GM18861 (cell line): ENCODE data around the gene CPA5.
"Not testable (repeated sequence)": the region's sequence is repeated elsewhere in the genome, so short reads cannot be mapped to it uniquely, and the experiment has no call there.

Experiments
- ATAC-seq: cut with Tn5 transposase; IDR thresholded peaks from one replicate; pipeline ENCODE4 v1.9.1; 2021; ENCODE audit not compliant: unreplicated experiment

Gene CPA5

DNA sequence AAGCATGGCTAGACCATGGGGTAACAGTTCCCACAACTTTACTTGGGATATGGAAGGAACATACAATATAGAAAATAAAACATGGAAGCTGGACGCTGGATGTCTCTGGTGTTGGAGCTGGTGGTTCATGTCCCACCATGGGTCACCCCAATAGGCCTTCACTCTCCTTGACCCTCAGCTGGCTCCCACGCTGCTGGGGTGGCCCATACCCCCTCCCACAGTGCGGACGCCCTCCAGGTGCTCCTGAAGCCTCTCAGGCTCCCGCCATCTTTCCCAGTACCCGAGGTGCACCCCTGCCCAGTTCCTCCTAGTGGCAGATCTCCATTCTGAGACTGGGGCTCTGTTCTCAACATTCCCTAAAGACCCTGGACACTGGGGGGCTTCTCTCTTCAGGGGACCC, 29.9 kb downstream of the CPA5 start:
- no peak for ATAC-seq

DNA sequence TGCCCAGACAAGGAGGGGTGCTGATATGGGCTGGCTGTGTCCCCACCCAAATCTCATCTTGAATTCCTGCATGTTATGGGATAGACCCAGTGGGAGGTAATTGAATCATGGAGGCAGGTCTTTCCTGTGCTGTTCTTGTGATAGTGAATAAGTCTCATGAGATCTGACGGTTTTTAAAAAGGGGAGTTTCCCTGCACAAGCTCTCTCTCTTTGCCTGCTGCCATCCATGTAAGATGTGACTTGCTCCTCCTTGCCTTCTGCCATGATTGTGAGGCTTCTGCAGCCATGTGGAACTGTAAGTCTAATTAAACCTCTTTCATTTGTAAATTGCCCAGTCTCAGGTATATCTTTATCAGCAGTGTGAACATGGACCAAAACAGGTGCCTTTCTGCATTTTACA, 31.8 kb downstream of the CPA5 start:
- ATAC-seq, result not testable (repeated sequence)

- no peak for ATAC-seq
Measured at GRCh38 chr7:130377178-130377577, 32.6 kb downstream of the CPA5 start.

DNA sequence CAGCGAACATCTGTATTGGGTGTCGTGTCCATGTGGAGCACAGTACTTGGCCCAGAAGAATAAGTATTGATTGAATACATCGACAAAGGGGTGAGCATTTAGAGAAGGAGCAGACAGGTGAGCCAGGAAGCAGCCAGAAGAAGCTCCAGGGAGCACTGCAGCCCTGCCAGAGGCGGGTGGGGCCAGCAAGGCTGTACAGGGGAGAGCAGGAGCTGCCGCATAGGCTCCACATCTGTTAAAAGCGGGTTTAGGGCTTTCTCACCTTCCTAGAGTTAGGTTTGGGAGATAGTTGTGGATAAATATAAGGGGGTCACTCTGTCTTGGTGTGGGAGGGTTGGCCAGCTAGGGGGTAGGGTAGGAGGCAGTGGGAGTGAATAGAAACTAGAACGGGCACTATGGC, 34.4 kb downstream of the CPA5 start:
- no peak for ATAC-seq

GRCh38 chr7:130379532-130379920, 34.9 kb downstream of the CPA5 start:
- ATAC-seq, result no peak

GRCh38 chr7:130379921-130380860, 35.6 kb downstream of the CPA5 start, which contains the start of gene CPA1:
CPA1 (plus strand) TSS chr7:130380494; CDS start chr7:130380521, 27 bp downstream.
- ATAC-seq, result no peak

- no peak for ATAC-seq
Measured at GRCh38 chr7:130380861-130381455, 36.3 kb downstream of the CPA5 start.

- no peak for ATAC-seq
Measured at GRCh38 chr7:130381468-130382312, 37.1 kb downstream of the CPA5 start.

GRCh38 chr7:130383187-130383980, 38.8 kb downstream of the CPA5 start:
- ATAC-seq, result no peak

- ATAC-seq, result no peak
Measured at GRCh38 chr7:130384371-130384801, 39.8 kb downstream of the CPA5 start.

DNA sequence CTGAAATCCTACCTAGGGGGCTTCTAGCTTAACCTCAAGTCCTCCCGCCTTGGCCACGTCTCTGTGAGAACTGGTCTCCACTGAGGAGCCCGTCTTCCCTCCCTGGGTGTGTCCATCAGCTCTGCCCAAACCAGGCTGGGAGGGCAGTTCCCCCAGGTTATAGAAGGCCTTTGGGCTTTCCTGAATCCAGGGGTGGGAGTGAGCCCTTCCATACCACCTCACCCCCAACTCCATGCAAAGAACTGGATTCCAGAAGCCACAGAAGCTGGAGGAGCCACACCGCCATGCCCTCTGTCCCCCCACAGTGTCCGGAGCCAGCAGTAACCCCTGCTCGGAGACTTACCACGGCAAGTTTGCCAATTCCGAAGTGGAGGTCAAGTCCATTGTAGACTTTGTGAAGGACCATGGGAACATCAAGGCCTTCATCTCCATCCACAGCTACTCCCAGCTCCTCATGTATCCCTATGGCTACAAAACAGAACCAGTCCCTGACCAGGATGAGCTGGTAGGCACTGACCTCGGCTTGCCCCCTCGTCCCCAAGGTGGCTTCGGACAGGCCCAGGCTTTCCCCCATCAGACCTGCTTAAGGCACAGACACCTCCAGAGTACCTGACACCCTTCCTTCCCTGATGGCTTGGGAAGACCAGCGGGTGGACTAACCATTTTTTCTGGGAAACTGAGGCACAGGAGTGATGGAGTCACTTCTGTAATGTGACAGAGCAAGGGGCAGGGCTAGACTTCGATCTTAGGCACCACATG, 40.4 kb downstream of the CPA5 start:
- ATAC-seq, result no peak

DNA sequence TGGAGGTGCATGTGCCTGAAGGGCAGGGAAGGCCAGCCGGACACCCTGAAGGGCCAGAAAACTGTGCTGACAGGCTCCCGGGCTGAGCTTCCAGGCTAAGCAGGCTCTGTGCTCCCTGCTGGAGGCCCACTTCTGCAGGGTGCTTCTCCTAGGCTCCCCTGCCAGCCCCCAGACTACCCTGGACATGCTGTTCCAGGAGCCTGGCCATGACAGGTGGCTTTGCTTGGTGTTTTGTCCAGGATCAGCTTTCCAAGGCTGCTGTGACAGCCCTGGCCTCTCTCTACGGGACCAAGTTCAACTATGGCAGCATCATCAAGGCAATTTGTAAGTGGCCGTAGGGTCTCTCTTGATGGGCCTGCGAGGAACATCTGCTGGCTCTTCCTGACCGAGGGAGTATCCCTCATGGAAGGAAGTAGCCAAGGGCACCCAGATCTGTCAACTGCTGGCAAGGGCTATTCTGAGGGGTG, 41.0 kb downstream of the CPA5 start:
- no peak for ATAC-seq

GRCh38 chr7:130386876-130387275, 42.3 kb downstream of the CPA5 start:
- ATAC-seq, result no peak

DNA sequence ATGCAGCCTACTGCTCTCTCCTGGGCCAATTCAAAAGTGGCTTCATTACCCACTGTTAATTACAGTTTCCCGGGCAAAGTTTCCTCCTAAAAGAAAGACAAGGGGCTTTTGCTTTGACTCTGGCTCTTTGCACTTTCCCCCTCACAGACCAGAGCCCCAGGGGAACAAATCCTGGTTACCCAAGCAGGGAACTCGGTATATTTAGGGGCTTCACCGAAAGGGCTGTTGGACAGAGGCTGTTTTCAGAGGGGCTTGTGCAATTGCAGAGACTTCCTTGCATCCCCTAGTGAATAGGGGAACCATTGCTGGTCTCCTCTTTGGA, 42.7 kb downstream of the CPA5 start:
- ATAC-seq, result no peak

- no peak for ATAC-seq
Measured at GRCh38 chr7:130387628-130388403, 43.2 kb downstream of the CPA5 start.

GRCh38 chr7:130388671-130389070, 44.1 kb downstream of the CPA5 start:
- ATAC-seq, result no peak

GRCh38 chr7:130390486-130390885, 45.9 kb downstream of the CPA5 start:
- ATAC-seq, result no peak

GRCh38 chr7:130393101-130393561, 48.5 kb downstream of the CPA5 start:
- ATAC-seq, result no peak

- ATAC-seq, result no peak
Measured at GRCh38 chr7:130393841-130394411, 49.3 kb downstream of the CPA5 start.
